GM10248 (cell line): ENCODE data around the gene STXBP5L.
"Not testable (repeated sequence)": the region's sequence is repeated elsewhere in the genome, so short reads cannot be mapped to it uniquely, and the experiment has no call there.

Experiments
- CTCF ChIA-PET: fragments of 300-600 bp; sonication (Branson Sonifier 250); formaldehyde crosslinking; extraction: SDS; loops from one replicate; lab custom pipeline; 2021; ENCODE audit warnings: antibody characterized with exemption; lab: Yijun Ruan, JAX
- POLR2A ChIA-PET: fragments of 350-650 bp; sonication (Branson Sonifier 250); formaldehyde crosslinking; extraction: SDS; loops from one replicate; lab custom pipeline; 2020; ENCODE audit warnings: antibody characterized with exemption; lab: Yijun Ruan, JAX
- DNase-seq: peaks from one replicate; pipeline ENCODE4 v3.0.0; 2012; ENCODE audit errors: extremely low spot score
- TF ChIP-seq, protein P1 (sequence below): IDR thresholded peaks from 2 replicates; pipeline ENCODE4 v1.5.1; 2012; ENCODE audit warnings: mild to moderate bottlenecking, low read depth; ENCODE audit errors: extremely low read depth, missing control alignments, control extremely low read depth

STXBP5L gene

DNA sequence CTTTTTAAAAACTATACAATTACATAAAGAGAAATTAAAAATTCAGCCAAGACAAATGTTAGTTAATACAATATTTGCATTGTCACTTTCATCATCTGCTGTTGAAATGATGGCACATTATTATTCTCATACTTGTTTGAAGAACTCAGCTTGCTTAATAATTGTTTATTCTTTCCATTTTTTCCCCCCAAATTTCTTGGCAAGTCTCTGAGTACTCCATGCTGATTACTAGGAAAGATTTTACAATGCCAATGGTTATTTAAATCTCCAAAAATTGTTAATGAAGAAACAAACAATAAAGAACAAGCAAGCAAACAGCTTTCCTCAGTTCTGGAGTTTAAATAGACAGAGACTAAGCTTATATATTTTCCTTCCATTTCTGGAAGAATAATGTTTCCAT is 15.1 kb upstream of the STXBP5L start:
- no peak for DNase-seq
- TF ChIP-seq, protein P1, sequence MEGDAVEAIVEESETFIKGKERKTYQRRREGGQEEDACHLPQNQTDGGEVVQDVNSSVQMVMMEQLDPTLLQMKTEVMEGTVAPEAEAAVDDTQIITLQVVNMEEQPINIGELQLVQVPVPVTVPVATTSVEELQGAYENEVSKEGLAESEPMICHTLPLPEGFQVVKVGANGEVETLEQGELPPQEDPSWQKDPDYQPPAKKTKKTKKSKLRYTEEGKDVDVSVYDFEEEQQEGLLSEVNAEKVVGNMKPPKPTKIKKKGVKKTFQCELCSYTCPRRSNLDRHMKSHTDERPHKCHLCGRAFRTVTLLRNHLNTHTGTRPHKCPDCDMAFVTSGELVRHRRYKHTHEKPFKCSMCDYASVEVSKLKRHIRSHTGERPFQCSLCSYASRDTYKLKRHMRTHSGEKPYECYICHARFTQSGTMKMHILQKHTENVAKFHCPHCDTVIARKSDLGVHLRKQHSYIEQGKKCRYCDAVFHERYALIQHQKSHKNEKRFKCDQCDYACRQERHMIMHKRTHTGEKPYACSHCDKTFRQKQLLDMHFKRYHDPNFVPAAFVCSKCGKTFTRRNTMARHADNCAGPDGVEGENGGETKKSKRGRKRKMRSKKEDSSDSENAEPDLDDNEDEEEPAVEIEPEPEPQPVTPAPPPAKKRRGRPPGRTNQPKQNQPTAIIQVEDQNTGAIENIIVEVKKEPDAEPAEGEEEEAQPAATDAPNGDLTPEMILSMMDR: no peak
- CTCF ChIA-PET: interaction anchor here (0.8 kb wide), 1 partner anchor 10 kb away, joined by 3 read pairs; no protein-coding TSS in a partner anchor
- POLR2A ChIA-PET: no interaction called here

- no peak for DNase-seq
These were observed 13.5 kb upstream of the STXBP5L start for GRCh38 chr3:120894316-120895057.

GRCh38 chr3:120901716-120902115 is 6.3 kb upstream of the STXBP5L start:
- CTCF ChIA-PET, DNase-seq, POLR2A ChIA-PET: not testable (repeated sequence)

More at GRCh38 chr3:120894316-120895057, 13.5 kb upstream of the STXBP5L start:
- POLR2A ChIA-PET: no interaction called here
- TF ChIP-seq, protein P1: no peak
- CTCF ChIA-PET: interaction anchor here (1.1 kb wide), 1 partner anchor 30 kb away, joined by 3 read pairs; no protein-coding TSS in a partner anchor

DNA sequence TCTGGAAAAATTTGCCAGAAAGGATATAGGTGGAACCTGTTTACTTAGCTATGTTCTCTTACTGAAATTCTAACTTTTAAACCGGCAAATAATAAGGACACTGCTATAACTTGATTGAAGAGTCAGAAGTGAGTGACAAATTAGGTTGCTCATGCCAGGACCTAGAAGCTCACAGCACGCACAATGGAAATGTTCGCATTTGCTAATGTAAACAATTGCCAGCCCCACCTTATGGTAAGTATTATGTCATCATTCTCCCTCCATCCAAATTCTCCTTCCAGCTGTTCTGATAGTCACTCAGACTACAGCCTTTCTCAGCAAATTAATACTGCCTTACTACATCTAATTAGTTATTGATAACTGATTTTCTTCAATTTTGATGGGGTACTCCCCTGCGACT is 4.8 kb upstream of the STXBP5L start:
- CTCF ChIA-PET: interaction anchor here (1.0 kb wide), 1 partner anchor 10 kb away, joined by 3 read pairs; no protein-coding TSS in a partner anchor
- TF ChIP-seq, protein P1: no peak
- DNase-seq: no peak
- POLR2A ChIA-PET: no interaction called here

DNA sequence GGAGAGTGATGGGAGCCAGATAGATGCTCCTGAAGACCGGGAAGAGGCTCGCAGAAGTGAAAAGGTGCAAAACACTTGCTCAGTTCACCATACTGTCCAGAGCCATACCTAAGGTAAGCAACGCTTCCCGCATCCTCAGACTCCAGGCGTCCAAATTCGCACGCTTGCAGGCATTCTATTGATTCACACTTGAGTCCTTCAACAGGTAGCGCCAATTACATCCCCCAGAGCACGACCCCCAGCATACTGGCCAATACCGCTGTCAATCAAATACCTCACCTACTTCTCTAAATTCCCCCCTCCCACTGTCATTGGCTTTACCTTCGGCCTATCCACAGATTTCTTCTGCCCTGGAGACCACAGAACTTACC is 361 bp upstream of the STXBP5L start:
- TF ChIP-seq, protein P1: no peak
- POLR2A ChIA-PET: no interaction called here
- DNase-seq: no peak
- CTCF ChIA-PET: interaction anchor here (1.4 kb wide), 1 partner anchor 26 kb away, joined by 4 read pairs; no protein-coding TSS in a partner anchor

GRCh38 chr3:120908795-120909601 is 993 bp downstream of the STXBP5L start:
- DNase-seq: no peak
- TF ChIP-seq, protein P1: no peak
- ChIA-PET POLR2A (no interaction called here), CTCF (no interaction called here)

GRCh38 chr3:120909602-120909878 is 1.5 kb downstream of the STXBP5L start:
- no peak for DNase-seq
- TF ChIP-seq, protein P1: no peak
- CTCF ChIA-PET: no interaction called here
- POLR2A ChIA-PET: no interaction called here
